ENCODE data around the gene AMIGO3.
"Not testable (repeated sequence)": the region's sequence is repeated elsewhere in the genome, so short reads cannot be mapped to it uniquely, and the experiment has no call there.

AMIGO3 gene

DNA sequence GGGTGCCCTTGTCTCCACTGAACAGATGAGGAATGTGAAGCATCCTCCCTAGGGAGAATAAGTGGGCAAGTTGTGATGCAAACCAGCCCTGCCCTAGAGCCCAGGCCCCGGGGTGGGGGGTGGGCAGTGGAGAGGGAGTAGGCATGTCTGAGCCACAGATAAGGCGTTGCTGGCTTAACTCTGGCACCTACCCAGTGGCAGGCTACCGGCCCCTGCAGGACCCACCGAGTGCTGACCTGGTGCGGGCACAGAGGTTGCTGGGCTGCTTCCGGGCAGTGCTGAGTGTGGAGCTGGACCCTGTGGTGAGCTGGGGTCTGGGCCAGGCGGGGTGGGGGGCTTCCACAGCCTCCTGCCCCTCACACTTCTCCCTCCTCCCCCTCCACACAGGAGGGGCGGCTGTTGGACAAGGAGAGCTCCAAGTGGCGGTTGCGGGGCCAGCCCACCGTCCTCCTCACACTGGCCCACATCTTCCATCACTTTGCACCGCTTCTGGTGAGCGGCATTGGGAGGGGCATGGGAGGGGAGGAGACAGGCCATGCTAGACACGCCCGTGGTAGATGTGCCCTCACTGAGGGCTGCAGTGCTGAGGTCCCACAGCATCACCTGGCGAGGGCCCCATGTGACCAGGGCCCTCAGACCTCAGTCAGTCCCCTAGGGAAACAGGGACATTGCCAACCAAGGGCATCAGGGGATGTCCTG lies 20.1 kb downstream of the AMIGO3 start:
- DNase-seq (ENCODE audit: low read depth), result no peak
- no peak overlapping the region for H3K4me3 ChIP-seq (ENCODE audit: low read depth, low read length)
- no peak for TF ChIP-seq CTCF (IDR thresholded peaks at IDR 0.05; ENCODE audit: control insufficient read depth, extremely low read depth, insufficient read depth)

GRCh38 chr3:49695350-49696015 lies 24.0 kb downstream of the AMIGO3 start:
- H3K4me3 ChIP-seq (ENCODE audit: low read depth, low read length); DNase-seq (ENCODE audit: low read depth): not testable (repeated sequence)

GRCh38 chr3:49694409-49695070 lies 24.9 kb downstream of the AMIGO3 start:
- not testable (repeated sequence) for H3K4me3 ChIP-seq (ENCODE audit: low read depth, low read length); DNase-seq (ENCODE audit: low read depth)

- not testable (repeated sequence) for H3K4me3 ChIP-seq (ENCODE audit: low read depth, low read length); DNase-seq (ENCODE audit: low read depth)
Measured at GRCh38 chr3:49691481-49691880, 28.0 kb downstream of the AMIGO3 start.

- peak overlapping the region; percentile 92 for H3K4me3 ChIP-seq (ENCODE audit: low read depth, low read length)
- not testable (repeated sequence) for DNase-seq (ENCODE audit: low read depth)
Measured at GRCh38 chr3:49690856-49691255, 28.6 kb downstream of the AMIGO3 start.

- DNase-seq (ENCODE audit: low read depth), result not testable (repeated sequence)
Measured at GRCh38 chr3:49689908-49690624, 29.4 kb downstream of the AMIGO3 start.

DNA sequence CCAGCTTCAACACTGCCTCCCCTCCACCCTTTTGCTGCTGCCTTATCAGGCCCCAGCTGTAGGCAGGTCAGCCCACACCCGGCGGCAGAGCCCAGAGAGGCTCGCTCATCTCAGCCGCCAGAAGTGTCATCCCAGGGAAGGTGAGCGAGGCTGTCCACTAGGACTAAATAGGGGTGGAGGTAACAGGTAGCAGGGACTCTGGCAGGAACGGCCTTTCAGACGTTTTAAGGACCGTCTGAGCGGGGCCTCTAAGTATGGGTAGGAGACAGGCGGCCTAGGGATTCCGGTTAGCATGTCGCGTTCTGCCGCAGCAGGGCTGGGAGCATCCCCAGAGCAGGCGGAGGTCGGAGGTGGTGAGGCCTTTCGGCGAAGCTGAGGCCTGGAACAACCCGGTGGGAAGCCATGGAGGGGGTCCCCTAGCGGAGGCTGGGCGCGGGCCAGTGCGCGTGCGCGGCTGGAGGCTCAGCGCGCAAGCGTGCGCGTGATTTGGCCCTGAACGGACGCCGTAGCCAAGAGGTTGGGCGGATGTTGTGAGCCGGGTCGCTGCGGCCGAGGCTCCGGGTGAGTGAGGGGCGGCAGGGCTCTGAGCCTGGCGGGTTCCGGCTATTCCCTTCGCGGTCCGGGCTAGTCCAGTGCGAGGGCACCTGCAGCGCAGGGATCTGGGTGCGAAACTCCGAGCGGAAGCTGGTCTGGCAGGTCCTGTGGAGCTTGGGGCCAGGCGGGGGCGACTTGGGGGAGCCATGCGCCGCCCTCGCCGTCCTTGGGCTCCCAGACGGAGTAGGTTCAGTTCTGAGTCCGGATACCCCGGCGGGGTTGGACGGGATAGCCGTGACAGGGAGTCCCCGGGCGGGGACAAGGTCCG lies 30.2 kb downstream of the AMIGO3 start, which contains the start of the genes MST1 and RNF123:
Gene MST1, minus strand, starts transcription at position 429 of the 862 bp plus-strand sequence. CDS start 783 bp downstream, outside the sequence.
Gene RNF123, plus strand, starts transcription at position 512 of the 862 bp plus-strand sequence. CDS start 1,609 bp downstream, outside the sequence.
- peak; percentile 61 for DNase-seq (ENCODE audit: low read depth)
- peak; percentile 25; the same call in 1 of the 2 replicates for TF ChIP-seq CTCF (IDR thresholded peaks at IDR 0.05; ENCODE audit: control insufficient read depth, extremely low read depth, insufficient read depth)
- H3K4me3 ChIP-seq (ENCODE audit: low read depth, low read length), result peak within 1 kb of the TSS; percentile 92

More at GRCh38 chr3:49689908-49690624, 29.4 kb downstream of the AMIGO3 start:
- H3K4me3 ChIP-seq (ENCODE audit: low read depth, low read length), result peak overlapping the region; percentile 92

DNA sequence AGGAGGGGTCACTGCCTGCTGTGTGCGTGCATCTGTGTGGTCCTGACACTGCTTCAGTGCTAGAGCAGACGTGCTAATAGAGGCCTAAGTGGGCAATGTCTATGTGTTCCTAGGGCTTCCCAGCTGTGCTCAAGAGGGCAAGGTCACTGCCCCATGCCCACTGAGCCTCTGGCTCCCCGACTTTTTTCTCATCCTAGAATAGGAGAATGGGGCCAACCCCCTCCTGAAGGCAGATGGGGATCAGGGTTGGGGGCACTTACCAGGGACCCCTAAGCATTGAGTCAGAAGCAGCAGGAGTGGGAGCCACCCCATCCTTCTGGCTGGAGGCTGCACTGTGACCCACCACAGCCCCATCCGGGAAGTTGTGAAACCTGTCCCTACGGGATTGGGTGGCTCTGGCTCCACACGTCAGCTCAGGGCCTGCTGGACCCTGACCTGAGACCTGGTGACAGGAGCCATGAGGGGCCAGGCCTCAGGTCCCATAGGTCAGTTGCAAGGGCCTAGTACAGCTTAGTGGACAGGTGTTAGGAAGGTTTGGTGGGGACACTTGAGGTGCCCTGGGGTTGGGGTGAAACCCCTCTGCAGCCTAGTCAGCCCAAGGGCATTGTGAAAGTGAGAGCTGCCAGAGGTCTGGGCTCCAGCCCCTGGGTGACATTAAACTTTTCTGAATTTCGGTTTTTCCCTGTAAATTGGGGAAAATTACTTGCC lies 31.0 kb downstream of the AMIGO3 start:
- not testable (repeated sequence) for DNase-seq (ENCODE audit: low read depth)
- peak overlapping the region; percentile 92 for H3K4me3 ChIP-seq (ENCODE audit: low read depth, low read length)

- not testable (repeated sequence) for H3K4me3 ChIP-seq (ENCODE audit: low read depth, low read length); DNase-seq (ENCODE audit: low read depth)
Measured at GRCh38 chr3:49687424-49687795, 32.1 kb downstream of the AMIGO3 start.

GRCh38 chr3:49686769-49687423 lies 32.6 kb downstream of the AMIGO3 start:
- peak overlapping the region; percentile 39 for H3K4me3 ChIP-seq (ENCODE audit: low read depth, low read length)
- not testable (repeated sequence) for DNase-seq (ENCODE audit: low read depth)

DNA sequence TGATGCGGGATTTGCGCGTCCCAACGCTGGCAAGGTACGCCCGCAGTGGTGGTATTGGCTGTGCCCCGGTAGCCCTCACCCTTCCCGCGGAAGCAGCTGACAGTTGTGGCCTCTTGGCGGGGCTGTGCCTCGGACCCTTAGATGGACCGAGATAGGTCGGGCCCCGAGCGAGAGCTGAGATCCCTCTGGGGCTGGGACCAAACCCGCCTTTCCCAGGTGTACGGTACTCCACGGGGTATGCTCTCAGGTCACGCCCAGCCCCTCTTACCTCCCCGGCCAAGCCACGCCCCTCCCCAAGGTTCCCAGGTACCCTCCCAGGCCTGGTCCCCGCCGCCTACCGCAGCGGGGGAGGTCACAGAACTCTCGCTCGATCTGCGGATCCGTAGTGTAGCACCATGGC lies 33.1 kb downstream of the AMIGO3 start:
- peak overlapping the region; percentile 39 for H3K4me3 ChIP-seq (ENCODE audit: low read depth, low read length)
- DNase-seq (ENCODE audit: low read depth), result not testable (repeated sequence)

- H3K4me3 ChIP-seq (ENCODE audit: low read depth, low read length), result not testable (repeated sequence)
Measured at GRCh38 chr3:49685846-49686245, 33.6 kb downstream of the AMIGO3 start.

GRCh38 chr3:49685103-49685502 lies 34.4 kb downstream of the AMIGO3 start:
- H3K4me3 ChIP-seq (ENCODE audit: low read depth, low read length); DNase-seq (ENCODE audit: low read depth): not testable (repeated sequence)

More at GRCh38 chr3:49685846-49686245, 33.6 kb downstream of the AMIGO3 start:
- DNase-seq (ENCODE audit: low read depth), result not testable (repeated sequence)

DNA sequence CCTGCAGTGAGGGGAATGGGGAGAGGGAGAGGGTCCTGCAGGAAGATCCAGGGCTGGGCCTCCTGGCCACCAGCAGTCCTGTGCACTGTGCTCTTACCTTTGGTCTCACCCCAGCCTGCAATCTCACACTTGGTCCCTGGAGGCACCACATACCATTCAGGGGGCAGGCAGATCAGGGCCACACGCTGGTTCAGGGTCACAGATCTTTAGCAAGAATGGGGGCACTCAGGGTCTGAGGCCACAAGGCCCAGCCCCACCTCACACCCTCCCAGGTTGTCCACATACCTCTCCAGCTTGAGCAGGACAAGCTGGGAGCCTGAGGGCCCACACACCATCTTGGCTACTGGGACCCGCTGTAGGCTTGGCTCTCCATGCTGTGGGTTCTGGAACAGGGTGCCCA lies 35.0 kb downstream of the AMIGO3 start:
- DNase-seq (ENCODE audit: low read depth); H3K4me3 ChIP-seq (ENCODE audit: low read depth, low read length): not testable (repeated sequence)
